Cardiac muscle cell (in vitro differentiated cells and primary cell): ENCODE measurements around the gene COL21A1. TPM values are rescaled to one million over a fixed set of nuclear protein-coding genes. Genes with fewer than 3 reads are reported as not detected.

Experiments
- DNase-seq, 2 donors: peaks; one replicate each; pipeline versions ENCODE4 v3.0.0 to v3.0.0-alpha.2; 2010 to 2017; ENCODE audit warnings: low read depth in 1 of 2, low spot score in 1 of 2
- H3K27ac ChIP-seq: fragments of 200-600 bp; sonication (generic); 2 replicates; pipeline ENCODE4 v1.5.1; 2016
- H3K27me3 ChIP-seq: fragments of 200-600 bp; sonication (generic); 2 replicates; pipeline ENCODE4 v1.6.0; 2016; ENCODE audit warnings: control low read depth
- H3K36me3 ChIP-seq: fragments of 200-600 bp; sonication (generic); 2 replicates; pipeline ENCODE4 v1.5.1; 2016; ENCODE audit warnings: control low read depth
- H3K4me1 ChIP-seq: fragments of 200-600 bp; sonication (generic); 2 replicates; pipeline ENCODE4 v1.8.1; 2017; ENCODE audit warnings: low read depth, mild to moderate bottlenecking, mixed run types
- H3K4me3 ChIP-seq: fragments of 200-600 bp; sonication (generic); 2 replicates; pipeline ENCODE4 v1.5.1; 2016; ENCODE audit warnings: mild to moderate bottlenecking
- H3K9me3 ChIP-seq: fragments of 200-600 bp; sonication (generic); 2 replicates; pipeline ENCODE4 v1.5.1; 2017; ENCODE audit warnings: low read depth, mild to moderate bottlenecking, control low read depth
- polyA plus RNA-seq: library from polyadenylated mRNA; unstranded; fragments of >200 nt; fragmentation: Nextera tagmentation; extraction: Ambion mirVana; gene quantifications from 2 replicates; pipeline ENCODE4 v1.2.1, GENCODE V29; 2016
- total RNA-seq: library from RNA; depleted of rRNA; stranded (reverse); fragments of >200 nt; gene quantifications from 2 replicates; pipeline ENCODE4 v1.2.3, GENCODE V29; 2016
- TF ChIP-seq, protein P1 (sequence below): IDR thresholded peaks from 2 replicates; pipeline ENCODE4 v1.5.1; 2012; ENCODE audit warnings: low read depth, mild to moderate bottlenecking, low read length

Gene COL21A1
- total and polyA plus RNA-seq, 2 experiments from 2014 or later: 0.83 to 1.4 TPM

- no peaks in the 10 kb centered on the region for H3K36me3 ChIP-seq
Measured at GRCh38 chr6:56043761-56044160, 203.6 kb downstream of the COL21A1 start.

DNA sequence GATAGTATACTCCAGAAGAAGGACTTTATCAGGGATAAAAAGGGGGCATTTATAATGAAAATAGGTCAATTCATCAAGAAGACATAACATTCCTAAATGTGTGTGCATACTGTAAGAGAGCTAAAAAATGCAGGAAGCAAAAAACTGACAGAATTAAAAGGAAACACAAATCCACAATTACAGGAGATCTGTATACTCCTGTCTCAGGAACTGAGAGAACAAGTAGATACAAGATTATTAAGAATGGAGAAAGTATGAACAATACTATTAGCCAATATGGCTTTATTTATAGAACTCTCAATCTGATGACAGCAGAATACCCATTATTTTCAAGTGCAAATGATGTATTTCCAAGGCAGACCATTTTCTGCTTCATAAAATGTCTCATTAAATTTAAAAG lies 204.3 kb downstream of the COL21A1 start:
- Histone ChIP-seq H3K27me3 (no peaks in the 10 kb centered on the region), H3K4me3 (no peak overlapping the region), H3K36me3 (no peaks in the 10 kb centered on the region), H3K9me3 (no peaks in the 10 kb centered on the region), H3K4me1 (no peaks in the 10 kb centered on the region), H3K27ac (no peak overlapping the region)
- no peak for DNase-seq
- TF ChIP-seq, protein P1, sequence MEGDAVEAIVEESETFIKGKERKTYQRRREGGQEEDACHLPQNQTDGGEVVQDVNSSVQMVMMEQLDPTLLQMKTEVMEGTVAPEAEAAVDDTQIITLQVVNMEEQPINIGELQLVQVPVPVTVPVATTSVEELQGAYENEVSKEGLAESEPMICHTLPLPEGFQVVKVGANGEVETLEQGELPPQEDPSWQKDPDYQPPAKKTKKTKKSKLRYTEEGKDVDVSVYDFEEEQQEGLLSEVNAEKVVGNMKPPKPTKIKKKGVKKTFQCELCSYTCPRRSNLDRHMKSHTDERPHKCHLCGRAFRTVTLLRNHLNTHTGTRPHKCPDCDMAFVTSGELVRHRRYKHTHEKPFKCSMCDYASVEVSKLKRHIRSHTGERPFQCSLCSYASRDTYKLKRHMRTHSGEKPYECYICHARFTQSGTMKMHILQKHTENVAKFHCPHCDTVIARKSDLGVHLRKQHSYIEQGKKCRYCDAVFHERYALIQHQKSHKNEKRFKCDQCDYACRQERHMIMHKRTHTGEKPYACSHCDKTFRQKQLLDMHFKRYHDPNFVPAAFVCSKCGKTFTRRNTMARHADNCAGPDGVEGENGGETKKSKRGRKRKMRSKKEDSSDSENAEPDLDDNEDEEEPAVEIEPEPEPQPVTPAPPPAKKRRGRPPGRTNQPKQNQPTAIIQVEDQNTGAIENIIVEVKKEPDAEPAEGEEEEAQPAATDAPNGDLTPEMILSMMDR: no peak

More at GRCh38 chr6:56043761-56044160, 203.6 kb downstream of the COL21A1 start:
- TF ChIP-seq, protein P1: no peak
- Histone ChIP-seq H3K27me3 (no peaks in the 10 kb centered on the region), H3K9me3 (no peaks in the 10 kb centered on the region), H3K4me1 (no peaks in the 10 kb centered on the region), H3K4me3 (no peak overlapping the region), H3K27ac (no peak overlapping the region)
- DNase-seq: no peak

- H3K4me3 ChIP-seq: no peak overlapping the region
- no peaks in the 10 kb centered on the region for H3K4me1 ChIP-seq
- TF ChIP-seq, protein P1: no peak
- no peaks in the 10 kb centered on the region for H3K9me3 ChIP-seq
- no peaks in the 10 kb centered on the region for H3K36me3 ChIP-seq
- no peak overlapping the region for H3K27ac ChIP-seq
- no peaks in the 10 kb centered on the region for H3K27me3 ChIP-seq
- DNase-seq: no peak
Measured at GRCh38 chr6:56041591-56041990, 205.8 kb downstream of the COL21A1 start.

- Histone ChIP-seq H3K36me3 (no peaks in the 10 kb centered on the region), H3K27me3 (no peaks in the 10 kb centered on the region), H3K27ac (no peak overlapping the region), H3K9me3 (no peaks in the 10 kb centered on the region), H3K4me1 (no peaks in the 10 kb centered on the region), H3K4me3 (no peak overlapping the region)
- peak in 1 of 2 donors; percentile 89 for DNase-seq
- TF ChIP-seq, protein P1: no peak
Measured at GRCh38 chr6:56040889-56041301, 206.5 kb downstream of the COL21A1 start.

DNA sequence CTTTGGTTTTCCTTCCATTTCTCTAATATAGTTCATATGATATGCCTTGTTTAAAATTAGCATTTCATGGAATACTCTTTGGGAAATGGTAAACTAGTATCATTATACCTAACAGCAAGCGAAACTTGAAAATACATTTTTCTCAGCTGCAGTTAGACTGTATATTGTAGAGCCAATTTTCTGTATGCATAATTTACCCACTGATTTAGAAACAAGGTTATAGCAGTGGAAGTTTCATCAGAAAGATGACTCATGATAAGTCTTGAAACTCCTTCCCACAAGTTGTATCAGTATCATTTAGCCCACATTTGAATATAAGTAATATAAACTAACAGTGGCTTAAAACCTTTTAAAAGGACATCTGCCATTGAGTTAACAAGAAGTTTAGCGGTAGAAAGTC lies 207.2 kb downstream of the COL21A1 start:
- TF ChIP-seq, protein P1: no peak
- peak in 1 of 2 donors; percentile 77 for DNase-seq
- Histone ChIP-seq H3K27ac (no peak overlapping the region), H3K27me3 (no peaks in the 10 kb centered on the region), H3K36me3 (no peaks in the 10 kb centered on the region), H3K4me1 (no peaks in the 10 kb centered on the region), H3K4me3 (no peak overlapping the region), H3K9me3 (no peaks in the 10 kb centered on the region)

- DNase-seq: no peak
- no peaks in the 10 kb centered on the region for H3K9me3 ChIP-seq
- no peaks in the 10 kb centered on the region for H3K27me3 ChIP-seq
- no peak overlapping the region for H3K27ac ChIP-seq
- no peaks in the 10 kb centered on the region for H3K36me3 ChIP-seq
- TF ChIP-seq, protein P1: no peak
- no peaks in the 10 kb centered on the region for H3K4me1 ChIP-seq
- no peak overlapping the region for H3K4me3 ChIP-seq
Measured at GRCh38 chr6:56038764-56039163, 208.6 kb downstream of the COL21A1 start.
